HCT116 (cell line): ENCODE measurements around the gene DENND5A. TPM values are rescaled to one million over a fixed set of nuclear protein-coding genes. Genes with fewer than 3 reads are reported as not detected.

Source experiments
- ATAC-seq: fragments of 200-7000 bp; cut with Tn5 transposase; 2 replicates; pipeline ENCODE4 v1.9.1; 2020; ENCODE audit warnings: mild to moderate bottlenecking, moderate library complexity
- Bru-seq: library from RNA; stranded (reverse); fragments of 400-500 nt; gene quantifications from one replicate; lab custom pipeline; 2021; lab: Mats Ljungman, UMichigan
- BruChase-seq, 2 experiments: library from RNA; stranded (reverse); fragments of 400-500 nt; gene quantifications; one replicate each; lab custom pipeline; 2021; lab: Mats Ljungman, UMichigan
- BruUV-seq: library from RNA; stranded (reverse); fragments of 400-500 nt; replicated peaks from 2 replicates; lab custom pipeline; 2021; lab: Mats Ljungman, UMichigan
- CTCF ChIA-PET: fragments of 300-600 bp; sonication (Branson Sonifier 250); formaldehyde crosslinking; loops from one replicate; lab custom pipeline; 2021; ENCODE audit warnings: antibody characterized with exemption; lab: Charles Lee
- POLR2A ChIA-PET: fragments of 300-600, 350-600 bp; sonication (Branson Sonifier 250); formaldehyde crosslinking; loops from one replicate; lab custom pipeline; 2021; ENCODE audit warnings: antibody characterized with exemption; lab: Charles Lee
- RAD21 ChIA-PET, 2 experiments: fragments of 300-600 bp; sonication (Branson Sonifier 250); formaldehyde crosslinking; loops; one replicate each; lab custom pipeline; 2023; ENCODE audit warnings: low total read pairs in 2 of 2; ENCODE audit not compliant: uncharacterized antibody in 2 of 2, unreplicated experiment in 2 of 2, low non-redundant PET in 1 of 2; lab: Charles Lee
- DNase-seq: peaks from one replicate; pipeline ENCODE4 v3.0.0-alpha.2; 2010; ENCODE audit warnings: low read depth, low spot score
- H2AFZ ChIP-seq: fragments of 200-600 bp; shearing (Covaris generic), sonication (generic); 2 replicates; pipeline ENCODE4 v1.6.1; 2017; ENCODE audit warnings: low read depth, mixed run types, mixed read lengths, antibody characterized with exemption, low read length; ENCODE audit not compliant: poor library complexity, severe bottlenecking
- H3K27ac ChIP-seq: 2 replicates; pipeline ENCODE4 v1.5.1; 2012; ENCODE audit warnings: low read depth, low read length
- H3K27me3 ChIP-seq: fragments of 200-600 bp; sonication (generic); 2 replicates; pipeline ENCODE4 v1.6.1; 2016; ENCODE audit warnings: mixed run types, low read length, mixed read lengths; ENCODE audit not compliant: insufficient read depth
- H3K36me3 ChIP-seq, 2 experiments: fragments of 200-500 bp in 1 of 2; fragments of 200-600 bp in 1 of 2; sonication (Bioruptor generic) in 1 of 2; sonication (generic) in 1 of 2; 2 replicates each; pipeline versions ENCODE4 v1.5.1 to v1.6.1; 2014 to 2016; ENCODE audit warnings: low read length in 2 of 2, inconsistent platforms in 1 of 2, mixed read lengths in 1 of 2, mixed run types in 1 of 2; ENCODE audit not compliant: insufficient read depth in 2 of 2, control insufficient read depth in 1 of 2
- H3K4me1 ChIP-seq, 2 experiments: fragments of 200-600 bp in 1 of 2; sonication (generic) in 1 of 2; 2 replicates each; pipeline versions ENCODE4 v1.5.1 to v1.6.1; 2012 to 2017; ENCODE audit warnings: low read length in 2 of 2, inconsistent platforms in 1 of 2, mild to moderate bottlenecking in 1 of 2, mixed read lengths in 1 of 2, mixed run types in 1 of 2, moderate library complexity in 1 of 2; ENCODE audit not compliant: insufficient read depth in 2 of 2, control insufficient read depth in 1 of 2
- H3K4me2 ChIP-seq: fragments of 200-600 bp; sonication (generic); 2 replicates; pipeline ENCODE4 v1.6.1; 2017; ENCODE audit warnings: mixed run types, low read length, mixed read lengths
- H3K4me3 ChIP-seq, 2 experiments: fragments of 200-600 bp in 1 of 2; sonication (generic) in 1 of 2; replicated peaks in 1 of 2; 2 replicates each; pipeline ENCODE4 v1.5.1; 2011 to 2016; ENCODE audit warnings: low read length in 2 of 2, control low read depth in 1 of 2, low read depth in 1 of 2, mild to moderate bottlenecking in 1 of 2, mixed read lengths in 1 of 2, mixed run types in 1 of 2
- H3K79me2 ChIP-seq: fragments of 200-600 bp; sonication (generic); 2 replicates; pipeline ENCODE4 v1.6.1; 2017; ENCODE audit warnings: mild to moderate bottlenecking, mixed run types, low read length, moderate library complexity, mixed read lengths; ENCODE audit not compliant: insufficient read depth
- H3K9ac ChIP-seq: fragments of 200-600 bp; sonication (generic); 2 replicates; pipeline ENCODE4 v1.6.1; 2016; ENCODE audit warnings: low read length, mixed read lengths
- H3K9me2 ChIP-seq: fragments of 200-600 bp; sonication (generic), shearing (Covaris generic); 2 replicates; pipeline ENCODE4 v1.6.1; 2017; ENCODE audit warnings: mixed run types, mild to moderate bottlenecking, moderate library complexity; ENCODE audit not compliant: insufficient read depth
- H3K9me3 ChIP-seq, 2 experiments: fragments of 200-500 bp in 1 of 2; fragments of 200-600 bp in 1 of 2; sonication (Bioruptor generic) in 1 of 2; sonication (generic) in 1 of 2; 2 replicates each; pipeline ENCODE4 v1.6.1; 2014 to 2017; ENCODE audit warnings: low read length in 2 of 2, mixed read lengths in 2 of 2, inconsistent platforms in 1 of 2, low read depth in 1 of 2, mild to moderate bottlenecking in 1 of 2, mixed run types in 1 of 2, moderate library complexity in 1 of 2; ENCODE audit not compliant: control insufficient read depth in 1 of 2, insufficient read depth in 1 of 2
- H4K20me1 ChIP-seq: fragments of 200-600 bp; sonication (generic), shearing (Covaris generic); 2 replicates; pipeline ENCODE4 v1.6.1; 2017; ENCODE audit warnings: mixed run types, mild to moderate bottlenecking, moderate library complexity; ENCODE audit not compliant: insufficient read depth
- EGR1 ChIP-seq: IDR thresholded peaks from 2 replicates; pipeline ENCODE4 v1.6.1; 2012; ENCODE audit warnings: low read depth
- ELF1 ChIP-seq: IDR thresholded peaks from 2 replicates; pipeline ENCODE4 v1.6.1; 2012; ENCODE audit warnings: low read depth, borderline replicate concordance
- EZH2 ChIP-seq: fragments of 200-600 bp; sonication (generic); IDR thresholded peaks from 2 replicates; pipeline ENCODE4 v1.6.1; 2017; ENCODE audit warnings: antibody characterized with exemption, mixed run types
- MAX ChIP-seq: IDR thresholded peaks from 2 replicates; pipeline ENCODE4 v1.6.1; 2012
- POLR2AphosphoS5 ChIP-seq: IDR thresholded peaks from 2 replicates; pipeline ENCODE4 v1.6.1; 2011; ENCODE audit warnings: mild to moderate bottlenecking, low read depth, low read length, moderate library complexity
- ZFX ChIP-seq: fragments of 450-650 bp; IDR thresholded peaks from 2 replicates; pipeline ENCODE4 v1.6.1; 2017
- intact Hi-C: fragments of 100-400 bp; cut with micrococcal nuclease; formaldehyde crosslinking; loops from 2 replicates; pipeline ENCODE4 v1.10.0; 2022
- long read RNA-seq: library from polyadenylated mRNA; unstranded; transcript quantifications from one replicate; pipeline ENCODE4 v2.0.0, GENCODE V29; 2021; ENCODE audit not compliant: unreplicated experiment
- polyA plus RNA-seq: library from polyadenylated mRNA; unstranded; fragments of >200 nt; gene quantifications from 2 replicates; pipeline ENCODE4 v1.2.1, GENCODE V29; 2012; ENCODE audit warnings: missing spikeins
- total RNA-seq: library from RNA; stranded (reverse); gene quantifications from one replicate; pipeline ENCODE4 v1.2.1, GENCODE V29; 2021; ENCODE audit not compliant: unreplicated experiment

The DENND5A gene
- total RNA-seq: 48.6 TPM
- 59.6 and 69.9 TPM in 2 replicates for polyA plus RNA-seq
- Bru-seq, nascent RNA: percentile 80 among the genes with signal in this experiment
- BruChase-seq, experiment 1, labeled RNA remaining after a 6-hour chase: percentile 83 among the genes with signal in this experiment
- BruChase-seq, experiment 2, labeled RNA remaining after a 2-hour chase: percentile 79 among the genes with signal in this experiment
- long read RNA-seq, full-length matches to known transcripts: 9 of 39 reads
- long read RNA-seq, partial matches to known transcripts: 22 of 39 reads
- long read RNA-seq, other reads (novel, unspliced or antisense): 8 of 39 reads

DNA sequence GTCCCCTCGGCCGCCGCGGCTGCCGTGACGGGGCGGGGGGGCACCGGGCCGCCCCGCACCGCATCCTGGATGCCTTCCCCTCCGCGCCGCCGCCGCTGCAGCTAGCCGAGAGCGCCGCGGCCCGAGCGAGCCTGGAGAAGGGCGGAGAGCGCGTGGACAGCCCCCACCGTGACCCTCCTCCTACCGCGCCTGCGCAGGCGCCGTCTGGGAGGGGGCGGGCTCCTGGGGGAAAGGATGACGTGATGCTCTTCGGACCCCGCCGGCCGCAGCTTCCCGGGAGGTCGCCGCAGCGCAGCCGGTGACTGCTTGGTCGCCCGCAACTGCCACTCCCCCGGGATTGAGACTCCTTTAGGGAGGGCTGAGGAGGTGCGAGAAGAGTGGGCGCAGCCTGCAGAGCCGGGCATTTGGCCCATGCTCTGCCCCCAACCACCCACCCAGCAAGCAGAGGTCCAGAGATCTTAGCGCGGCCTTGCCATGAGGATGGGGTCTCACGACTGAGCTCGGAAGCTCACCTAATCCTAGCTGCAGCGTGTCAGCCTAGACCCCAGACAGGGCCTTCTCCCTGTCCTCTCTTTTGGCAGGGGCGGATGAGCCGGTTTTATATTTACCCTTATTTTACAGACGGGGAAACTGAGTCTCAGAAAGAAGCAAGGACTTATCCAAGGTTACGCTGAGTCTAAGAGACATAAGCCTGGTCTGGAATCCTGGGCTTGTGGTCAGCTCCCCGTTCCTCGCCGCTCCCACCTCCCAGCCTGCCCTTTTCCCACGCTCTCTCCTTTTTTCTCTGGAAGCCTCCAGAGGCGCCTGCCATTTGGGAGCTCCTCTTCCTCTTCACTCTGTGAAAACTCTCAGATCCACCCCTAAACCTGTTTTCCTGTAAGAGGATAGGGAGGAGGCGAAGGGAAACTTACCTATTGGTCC, at the start of gene DENND5A:
TSS of gene DENND5A (minus strand) at position 140 of the 921 bp plus-strand sequence. CDS start 281 bp downstream, outside the sequence.
- peak; percentile 43 for DNase-seq
- peak; percentile 90 for ATAC-seq
- no TSS peak for BruUV-seq
- H3K9ac ChIP-seq: peak within 1 kb of the TSS; percentile 84
- peaks cover 3% of the 10 kb centered on the region; the same call in 1 of the 2 replicates for H4K20me1 ChIP-seq
- H3K27me3 ChIP-seq: no peaks in the 10 kb centered on the region
- H3K9me3 ChIP-seq: no peaks in the 10 kb centered on the region
- H3K4me3 ChIP-seq: peak within 1 kb of the TSS; percentile 83 to 85
- peak within 1 kb of the TSS; percentile 76 for H3K27ac ChIP-seq
- H3K79me2 ChIP-seq: peaks cover 42% of the 10 kb centered on the region
- H3K4me2 ChIP-seq: peak within 1 kb of the TSS; percentile 95
- CTCF ChIA-PET: interaction anchor here (0.7 kb wide), 1 partner anchor 241 kb away, joined by 3 read pairs; no protein-coding TSS in a partner anchor
- RAD21 ChIA-PET: interaction anchor here in 1 of 2 experiments (0.6 kb wide), 1 partner anchor 41 kb away, joined by 6 read pairs; no protein-coding TSS in a partner anchor
- H2AFZ ChIP-seq: no peak within 1 kb of the TSS
- peaks cover 12 to 36% of the 10 kb centered on the region in 2 experiments for H3K4me1 ChIP-seq
- no peaks in the 10 kb centered on the region for H3K36me3 ChIP-seq
- H3K9me2 ChIP-seq: peaks cover 4% of the 10 kb centered on the region; the same call in 1 of the 2 replicates
- intact Hi-C loops: no loop called here
- TF ChIP-seq POLR2AphosphoS5 (peak; percentile 84), EGR1 (peak; percentile 51; the same call in 1 of the 2 replicates), ZFX (peak; percentile 51), EZH2 (no peak), MAX (peak; percentile 69), ELF1 (no peak)
- POLR2A ChIA-PET: interaction anchor here (0.9 kb wide), 1 partner anchor 195 kb away, joined by 4 read pairs; the partner anchor contains the start of gene ZNF143
